Measurements from ENCODE around the gene EEIG1.

GRCh38 chr9:127934986-127935385 lies 45.8 kb downstream of the EEIG1 start:
- no peak for TF ChIP-seq SIX5 (IDR thresholded peaks at IDR 0.05; ENCODE audit: low read depth, low read length, severe bottlenecking)
- no peak for TF ChIP-seq SRF (IDR thresholded peaks at IDR 0.05; ENCODE audit: low read depth in 2 of 2, low read length in 2 of 2)
